SKM-1 treated with dmso at 0.1 percent for 144 hours (cell line): Measurements from ENCODE around the gene ZSWIM8.
A peak's percentile ranks its signal among the peaks of the same experiment; 100 is the strongest.
"Not testable (repeated sequence)": the region's sequence is repeated elsewhere in the genome, so short reads cannot be mapped to it uniquely, and the experiment has no call there.

Experiments used
- DNase-seq: peaks from one replicate; lab custom pipeline; 2025; ENCODE audit not compliant: unreplicated experiment; lab: John Stamatoyannopoulos, UW

Gene ZSWIM8

GRCh38 chr10:73813333-73813732, 27.9 kb downstream of the ZSWIM8 start:
- DNase-seq, result no peak

- DNase-seq, result no peak
These were observed 29.0 kb downstream of the ZSWIM8 start for GRCh38 chr10:73814276-73814895.

GRCh38 chr10:73814896-73815718, 29.7 kb downstream of the ZSWIM8 start:
- DNase-seq, result peak; percentile 12

GRCh38 chr10:73815719-73816030, 30.3 kb downstream of the ZSWIM8 start:
- no peak for DNase-seq

GRCh38 chr10:73816917-73817729, 31.7 kb downstream of the ZSWIM8 start:
- DNase-seq, result no peak

- no peak for DNase-seq
These were observed 32.4 kb downstream of the ZSWIM8 start for GRCh38 chr10:73817826-73818225.

GRCh38 chr10:73818402-73818801, 33.0 kb downstream of the ZSWIM8 start:
- no peak for DNase-seq

GRCh38 chr10:73819081-73819480, 33.7 kb downstream of the ZSWIM8 start:
- no peak for DNase-seq

GRCh38 chr10:73819513-73820093, 34.2 kb downstream of the ZSWIM8 start:
- no peak for DNase-seq

GRCh38 chr10:73823391-73823790, 38.0 kb downstream of the ZSWIM8 start:
- DNase-seq, result no peak

GRCh38 chr10:73824146-73824725, 38.8 kb downstream of the ZSWIM8 start:
- no peak for DNase-seq

GRCh38 chr10:73827346-73828089, 42.1 kb downstream of the ZSWIM8 start:
- no peak for DNase-seq

GRCh38 chr10:73828161-73828560, 42.8 kb downstream of the ZSWIM8 start:
- no peak for DNase-seq

GRCh38 chr10:73829090-73829489, 43.7 kb downstream of the ZSWIM8 start:
- DNase-seq, result not testable (repeated sequence)

GRCh38 chr10:73836427-73836980, 51.1 kb downstream of the ZSWIM8 start:
- DNase-seq, result no peak

GRCh38 chr10:73837072-73837471, 51.7 kb downstream of the ZSWIM8 start:
- no peak for DNase-seq

- no peak for DNase-seq
These were observed 52.7 kb downstream of the ZSWIM8 start for GRCh38 chr10:73838008-73838567.

GRCh38 chr10:73838827-73839226, 53.4 kb downstream of the ZSWIM8 start:
- no peak for DNase-seq

- no peak for DNase-seq
These were observed 54.0 kb downstream of the ZSWIM8 start for GRCh38 chr10:73839276-73839966.
